Naive B cell (primary cell): ENCODE measurements around the gene SDS. TPM values are rescaled to one million over a fixed set of nuclear protein-coding genes. Genes with fewer than 3 reads are reported as not detected.

ENCODE experiments used
- ATAC-seq, 2 donors: fragments of 150-1000 bp; cut with Tn5 transposase; 2 replicates each; pipeline ENCODE4 v1.10.0; 2021; ENCODE audit warnings: low read depth in 2 of 2, mild to moderate bottlenecking in 2 of 2, moderate library complexity in 2 of 2
- DNase-seq: peaks from one replicate; pipeline ENCODE4 v3.0.0; 2022
- H3K27ac Mint-ChIP-seq, 6 donors: one replicate each; pipeline ENCODE4 v1.8.0; 2020 to 2022; ENCODE audit warnings: mild to moderate bottlenecking in 6 of 6, mixed read lengths in 6 of 6, moderate library complexity in 5 of 6, inconsistent platforms in 2 of 6
- H3K27me3 Mint-ChIP-seq, 3 donors: one replicate each; pipeline ENCODE4 v1.8.0; 2021 to 2022; ENCODE audit warnings: mixed read lengths in 3 of 3, mild to moderate bottlenecking in 1 of 3
- H3K36me3 Mint-ChIP-seq, 2 donors: one replicate each; pipeline ENCODE4 v1.8.0; 2020 to 2022; ENCODE audit warnings: mixed read lengths in 2 of 2, inconsistent platforms in 1 of 2, mild to moderate bottlenecking in 1 of 2
- H3K4me1 Mint-ChIP-seq, 3 donors: one replicate each; pipeline ENCODE4 v1.8.0; 2020 to 2022; ENCODE audit warnings: mixed read lengths in 3 of 3, inconsistent platforms in 1 of 3, mild to moderate bottlenecking in 1 of 3, moderate library complexity in 1 of 3
- H3K4me3 Mint-ChIP-seq, 8 donors: one replicate each; pipeline ENCODE4 v1.8.0; 2020 to 2022; ENCODE audit warnings: mild to moderate bottlenecking in 8 of 8, mixed read lengths in 8 of 8, moderate library complexity in 8 of 8, inconsistent platforms in 2 of 8
- H3K9me3 Mint-ChIP-seq, 7 donors: one replicate each; pipeline ENCODE4 v1.8.0; 2020 to 2022; ENCODE audit warnings: mixed read lengths in 7 of 7, mild to moderate bottlenecking in 5 of 7, inconsistent platforms in 2 of 7, moderate library complexity in 1 of 7
- polyA plus RNA-seq, 6 donors: library from polyadenylated mRNA; unstranded; fragments of 300-500 nt; fragmentation: Illumina TruSeq; gene quantifications; one replicate each; pipeline ENCODE4 v1.2.3, GENCODE V29; 2021; ENCODE audit warnings: low read depth in 6 of 6

The SDS gene
- polyA plus RNA-seq, 6 donors from 2014 or later, result not detected

- no peaks in the 10 kb centered on the region for H3K36me3 Mint-ChIP-seq
These were observed 35.0 kb upstream of the SDS start for GRCh38 chr12:113438523-113439300.

DNA sequence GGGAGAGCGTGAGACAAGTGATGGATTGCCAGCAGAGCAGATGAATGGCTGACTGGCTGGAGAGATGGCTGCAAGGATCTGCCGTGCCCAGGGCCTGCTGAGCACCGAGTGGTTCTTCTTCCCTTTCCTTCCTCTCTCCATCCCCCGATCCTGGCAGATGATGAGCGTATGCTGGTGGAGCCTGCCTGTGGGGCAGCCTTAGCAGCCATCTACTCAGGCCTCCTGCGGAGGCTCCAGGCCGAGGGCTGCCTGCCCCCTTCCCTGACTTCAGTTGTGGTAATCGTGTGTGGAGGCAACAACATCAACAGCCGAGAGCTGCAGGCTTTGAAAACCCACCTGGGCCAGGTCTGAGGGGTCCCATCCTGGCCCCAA lies 34.0 kb upstream of the SDS start:
- no peak overlapping the region for H3K27ac Mint-ChIP-seq

More at GRCh38 chr12:113438523-113439300, 35.0 kb upstream of the SDS start:
- DNase-seq, result no peak
- H3K4me1 Mint-ChIP-seq, result no peaks in the 10 kb centered on the region
- no peak overlapping the region for H3K27ac Mint-ChIP-seq
- no peak for ATAC-seq
- no peaks in the 10 kb centered on the region for H3K9me3 Mint-ChIP-seq
- peaks cover 0 to 11% (median 4%) of the 10 kb centered on the region in 3 donors for H3K27me3 Mint-ChIP-seq
- no peak overlapping the region for H3K4me3 Mint-ChIP-seq

DNA sequence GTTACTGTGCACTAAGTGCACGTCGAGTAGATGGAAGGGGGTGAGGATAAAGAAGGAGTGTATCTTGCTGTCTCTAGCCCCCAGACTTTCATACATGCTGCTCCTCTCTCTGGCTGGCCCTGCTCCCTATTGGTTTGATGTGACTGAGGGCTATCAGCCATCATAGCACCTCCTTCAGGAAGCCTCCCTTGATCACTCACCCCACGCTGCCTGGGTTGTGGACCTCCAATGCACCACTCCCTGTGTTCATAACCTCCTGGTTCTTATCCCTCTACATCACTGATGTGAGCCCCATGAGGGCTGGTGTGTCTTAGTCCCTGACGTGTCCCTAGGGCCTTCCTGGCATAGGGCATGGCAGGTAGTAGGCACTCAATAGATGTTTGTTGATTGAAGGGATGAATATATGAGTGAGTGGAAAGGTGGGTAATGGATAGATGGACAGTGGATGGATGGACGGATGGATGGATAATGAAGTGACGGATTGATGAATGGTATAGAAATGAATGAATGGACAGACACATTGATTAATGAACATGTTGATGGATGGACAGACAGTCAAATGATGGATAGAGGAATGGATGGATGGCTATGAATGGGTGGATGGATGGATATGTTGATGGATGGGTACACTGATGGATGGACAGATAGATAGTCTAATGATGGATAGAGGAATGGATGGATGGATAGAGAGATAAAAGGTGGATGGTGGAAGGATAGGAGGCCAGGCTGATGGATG lies 33.5 kb upstream of the SDS start:
- Mint-ChIP-seq H3K27me3 (peaks cover 15 to 18% (median 16%) of the 10 kb centered on the region in 3 donors), H3K27ac (no peak overlapping the region), H3K36me3 (no peaks in the 10 kb centered on the region), H3K9me3 (peaks cover 0 to 3% (median 0%) of the 10 kb centered on the region in 7 donors), H3K4me1 (no peaks in the 10 kb centered on the region), H3K4me3 (no peak overlapping the region)
- ATAC-seq (no peak), DNase-seq (no peak)

More for the DNA sequence above, 34.0 kb upstream of the SDS start:
- Mint-ChIP-seq H3K4me1 (no peaks in the 10 kb centered on the region), H3K36me3 (no peaks in the 10 kb centered on the region), H3K9me3 (peaks cover 0 to under 1% (median 0%) of the 10 kb centered on the region in 7 donors), H3K4me3 (no peak overlapping the region), H3K27me3 (peaks cover 9 to 16% (median 10%) of the 10 kb centered on the region in 3 donors)
- ATAC-seq (no peak), DNase-seq (no peak)

DNA sequence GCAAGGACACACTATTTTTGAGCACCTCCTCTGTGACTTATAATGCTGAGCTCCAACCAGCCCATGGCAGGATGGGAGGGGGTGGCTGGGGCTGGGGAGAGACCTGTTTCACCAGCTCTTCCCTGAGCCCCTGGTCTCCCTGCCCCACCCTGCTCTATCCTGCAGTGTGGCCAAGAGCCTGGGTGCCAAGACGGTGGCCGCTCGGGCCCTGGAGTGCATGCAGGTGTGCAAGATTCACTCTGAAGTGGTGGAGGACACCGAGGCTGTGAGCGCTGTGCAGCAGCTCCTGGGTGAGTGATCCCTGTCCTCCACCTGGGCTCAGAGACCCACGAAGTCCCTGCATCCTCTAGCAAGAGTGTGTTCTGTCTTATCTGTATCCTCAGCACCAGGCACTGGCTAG lies 32.9 kb upstream of the SDS start:
- H3K4me3 Mint-ChIP-seq, result no peak overlapping the region
- peaks cover 18 to 19% (median 18%) of the 10 kb centered on the region in 3 donors for H3K27me3 Mint-ChIP-seq
- H3K9me3 Mint-ChIP-seq, result peaks cover 0 to 3% (median 0%) of the 10 kb centered on the region in 7 donors
- H3K27ac Mint-ChIP-seq, result no peak overlapping the region
- ATAC-seq (no peak), DNase-seq (no peak)
- H3K4me1 Mint-ChIP-seq, result no peaks in the 10 kb centered on the region
- H3K36me3 Mint-ChIP-seq, result no peaks in the 10 kb centered on the region

DNA sequence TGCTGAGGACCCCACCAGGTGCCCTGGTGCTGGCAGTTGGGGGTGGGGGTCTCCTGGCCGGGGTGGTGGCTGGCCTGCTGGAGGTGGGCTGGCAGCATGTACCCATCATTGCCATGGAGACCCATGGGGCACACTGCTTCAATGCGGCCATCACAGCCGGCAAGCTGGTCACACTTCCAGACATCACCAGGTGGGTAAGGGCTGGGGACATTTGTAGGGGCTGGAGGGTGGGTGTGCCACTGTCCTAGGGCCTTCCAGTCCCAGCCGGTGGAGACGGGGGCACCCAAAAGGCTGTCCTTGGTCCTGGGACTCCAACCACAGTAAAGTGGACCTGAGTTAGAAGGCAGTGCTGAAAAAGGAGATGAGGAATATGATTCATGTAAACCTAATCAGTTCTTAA lies 31.7 kb upstream of the SDS start:
- Mint-ChIP-seq H3K9me3 (peaks cover 0 to 4% (median 2%) of the 10 kb centered on the region in 7 donors), H3K4me1 (no peaks in the 10 kb centered on the region), H3K36me3 (peaks cover 0 to 2% of the 10 kb centered on the region in 2 donors), H3K4me3 (no peak overlapping the region), H3K27ac (no peak overlapping the region), H3K27me3 (peaks cover 17 to 29% (median 24%) of the 10 kb centered on the region in 3 donors)
- ATAC-seq (no peak), DNase-seq (no peak)

DNA sequence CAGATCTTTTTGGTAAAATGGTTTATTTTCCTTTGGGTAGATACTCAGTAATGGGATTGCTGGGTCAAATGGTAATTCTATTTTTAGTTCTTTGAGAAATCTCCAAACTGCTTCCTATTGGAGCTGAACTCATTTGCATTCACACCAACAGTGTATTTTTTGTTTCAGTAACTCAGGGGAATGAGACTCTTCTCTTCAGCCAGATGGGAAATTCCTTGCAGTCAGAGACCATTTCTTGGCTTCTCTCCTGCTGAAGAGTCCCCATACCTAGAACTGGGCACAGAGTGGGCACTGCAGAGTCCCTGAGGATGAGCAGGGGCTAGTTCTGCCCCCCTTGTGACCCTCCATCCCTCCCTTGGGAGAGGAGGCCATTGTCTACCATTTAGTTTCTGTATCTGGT lies 29.3 kb upstream of the SDS start:
- Mint-ChIP-seq H3K27ac (no peak overlapping the region), H3K9me3 (peaks cover 0 to 9% (median 6%) of the 10 kb centered on the region in 7 donors), H3K4me3 (no peak overlapping the region), H3K36me3 (peaks cover 0 to 10% of the 10 kb centered on the region in 2 donors), H3K27me3 (peaks cover 22 to 52% (median 46%) of the 10 kb centered on the region in 3 donors), H3K4me1 (no peaks in the 10 kb centered on the region)
- ATAC-seq (no peak), DNase-seq (no peak)

- H3K36me3 Mint-ChIP-seq, result peaks cover 0 to 10% of the 10 kb centered on the region in 2 donors
- DNase-seq, result no peak
- H3K4me1 Mint-ChIP-seq, result peaks cover 5 to 10% (median 9%) of the 10 kb centered on the region in 3 donors
- no peak overlapping the region for H3K27ac Mint-ChIP-seq
- H3K9me3 Mint-ChIP-seq, result peaks cover 0 to 9% (median 6%) of the 10 kb centered on the region in 7 donors
- H3K4me3 Mint-ChIP-seq, result no peak overlapping the region
- no peak for ATAC-seq
- peaks cover 27 to 70% (median 59%) of the 10 kb centered on the region in 3 donors for H3K27me3 Mint-ChIP-seq
These were observed 24.8 kb upstream of the SDS start for GRCh38 chr12:113428482-113428881.

GRCh38 chr12:113427882-113428281 lies 24.2 kb upstream of the SDS start:
- no peak overlapping the region for H3K27ac Mint-ChIP-seq
- no peak for ATAC-seq
- DNase-seq, result no peak
- H3K9me3 Mint-ChIP-seq, result peaks cover 0 to 9% (median 6%) of the 10 kb centered on the region in 7 donors
- H3K4me3 Mint-ChIP-seq, result no peak overlapping the region
- H3K4me1 Mint-ChIP-seq, result peaks cover 5 to 10% (median 9%) of the 10 kb centered on the region in 3 donors
- peaks cover 0 to 10% of the 10 kb centered on the region in 2 donors for H3K36me3 Mint-ChIP-seq
- peaks cover 23 to 64% (median 54%) of the 10 kb centered on the region in 3 donors for H3K27me3 Mint-ChIP-seq

- Mint-ChIP-seq H3K4me3 (peak overlapping the region in 2 of 8 donors; percentile 2 to 59), H3K27ac (no peak overlapping the region), H3K36me3 (peaks cover 0 to 10% of the 10 kb centered on the region in 2 donors), H3K4me1 (peaks cover 11 to 23% (median 20%) of the 10 kb centered on the region in 3 donors), H3K27me3 (peaks cover 16 to 49% (median 45%) of the 10 kb centered on the region in 3 donors), H3K9me3 (peaks cover 0 to 9% (median 6%) of the 10 kb centered on the region in 7 donors)
- no peak for ATAC-seq
- DNase-seq, result no peak
These were observed 22.3 kb upstream of the SDS start for GRCh38 chr12:113425960-113426453.

GRCh38 chr12:113424915-113425823 lies 21.5 kb upstream of the SDS start:
- DNase-seq (peak; percentile 31), ATAC-seq (no peak)
- peaks cover 0 to 6% of the 10 kb centered on the region in 2 donors for H3K36me3 Mint-ChIP-seq
- peaks cover 12 to 41% (median 37%) of the 10 kb centered on the region in 3 donors for H3K27me3 Mint-ChIP-seq
- peak overlapping the region in 1 of 8 donors; percentile 61 for H3K4me3 Mint-ChIP-seq
- peak overlapping the region in 1 of 6 donors; percentile 76 for H3K27ac Mint-ChIP-seq
- peaks cover 11 to 23% (median 20%) of the 10 kb centered on the region in 3 donors for H3K4me1 Mint-ChIP-seq
- peaks cover 0 to 5% (median 3%) of the 10 kb centered on the region in 7 donors for H3K9me3 Mint-ChIP-seq

DNA sequence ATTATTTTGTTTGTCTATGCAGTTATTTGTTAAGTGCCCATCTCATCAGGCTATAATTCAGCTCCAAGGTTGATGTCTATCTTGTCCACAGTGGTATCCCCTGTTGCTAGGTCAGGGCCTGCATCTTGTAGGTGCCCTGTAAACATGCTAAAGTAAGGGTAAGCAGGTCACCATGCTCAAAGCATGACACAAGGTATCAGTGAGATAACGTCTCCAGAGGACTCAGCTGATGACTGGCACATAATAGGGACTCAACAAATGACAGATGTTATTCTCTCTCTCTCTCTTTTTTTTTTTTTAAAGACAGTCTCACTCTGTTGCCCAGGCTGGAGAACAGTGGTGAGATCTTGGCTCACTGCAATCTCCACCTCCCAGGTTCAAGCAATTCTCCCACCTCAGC lies 20.8 kb upstream of the SDS start:
- ATAC-seq, result no peak
- Mint-ChIP-seq H3K27me3 (peaks cover 8 to 34% (median 31%) of the 10 kb centered on the region in 3 donors), H3K9me3 (peaks cover 0 to 4% (median 0%) of the 10 kb centered on the region in 7 donors), H3K4me3 (peak overlapping the region in 1 of 8 donors; percentile 61), H3K4me1 (peaks cover 11 to 23% (median 20%) of the 10 kb centered on the region in 3 donors), H3K36me3 (no peaks in the 10 kb centered on the region), H3K27ac (peak overlapping the region in 1 of 6 donors; percentile 71)
- DNase-seq, result no peak

- Mint-ChIP-seq H3K36me3 (no peaks in the 10 kb centered on the region), H3K27me3 (peaks cover 8 to 22% (median 22%) of the 10 kb centered on the region in 3 donors), H3K27ac (peak overlapping the region in 2 of 6 donors; percentile 30 to 91), H3K4me1 (peaks cover 11 to 23% (median 20%) of the 10 kb centered on the region in 3 donors), H3K4me3 (no peak overlapping the region), H3K9me3 (no peaks in the 10 kb centered on the region)
- ATAC-seq, result no peak
- DNase-seq, result no peak
These were observed 19.4 kb upstream of the SDS start for GRCh38 chr12:113422886-113423669.
